ENCODE results near the gene RAB11FIP3. TPM values are rescaled to one million over a fixed set of nuclear protein-coding genes. Genes with fewer than 3 reads are reported as not detected.
A peak's percentile ranks its signal among the peaks of the same experiment; 100 is the strongest.

The RAB11FIP3 gene
- total RNA-seq, 1 experiment from 2014 or later, result 37.1 TPM

DNA sequence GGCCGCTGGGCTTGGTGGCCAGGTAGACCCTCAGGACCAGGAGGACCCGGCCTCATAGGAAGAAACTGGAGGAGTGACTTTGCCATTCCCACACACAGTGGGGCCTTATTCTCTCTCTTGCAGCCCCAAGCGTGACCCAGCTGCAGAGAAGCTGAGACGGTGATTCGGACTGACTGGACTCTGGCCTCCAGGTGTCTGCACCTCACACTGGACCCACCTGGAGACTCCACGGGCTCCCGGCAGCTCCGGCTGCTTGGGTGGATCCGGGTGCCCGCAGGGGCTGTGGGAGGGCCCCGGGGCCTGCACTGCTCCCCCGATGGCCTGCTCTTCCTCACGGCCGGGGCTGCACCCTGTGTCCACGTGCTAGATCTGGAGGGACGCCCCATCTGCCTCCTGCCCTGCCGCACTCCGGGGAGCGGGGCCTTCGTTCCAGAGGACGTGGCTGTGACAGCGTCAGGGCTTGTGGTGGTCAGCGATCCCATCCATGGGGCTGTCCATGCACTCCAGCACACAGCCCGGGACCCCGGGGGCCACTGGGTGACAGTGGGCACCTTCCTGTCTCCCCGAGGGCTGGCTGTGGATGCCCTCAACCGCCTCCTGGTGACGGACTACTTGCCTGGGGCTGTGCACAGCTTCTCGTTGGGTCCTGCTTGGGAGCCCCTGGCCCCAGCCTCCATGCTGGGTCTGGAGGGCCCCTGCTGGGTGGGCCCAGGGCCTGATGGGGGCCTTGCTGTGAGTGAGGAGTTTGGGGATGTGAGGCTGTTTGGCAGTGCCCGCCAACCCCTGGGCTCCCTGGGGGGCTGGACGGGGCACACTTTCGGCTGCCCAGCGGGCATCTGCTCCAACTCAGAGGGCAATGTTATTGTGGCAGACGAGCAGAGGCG lies 142.2 kb downstream of the RAB11FIP3 start:
- no peak for DNase-seq
- Histone ChIP-seq H2AK5ac (ENCODE audit: insufficient read length, low read length) (no peak overlapping the region), H4K91ac (ENCODE audit: insufficient read length, low read depth, low read length) (no peak overlapping the region), H4K8ac (replicated peaks; ENCODE audit: insufficient read length, low read depth, low read length) (no peak overlapping the region), H3T11ph (ENCODE audit: low read length) (no peak overlapping the region), H3K79me1 (ENCODE audit: insufficient read depth, low read depth, low read length, poor library complexity, severe bottlenecking) (no peaks in the 10 kb centered on the region), H3K14ac (ENCODE audit: insufficient read depth, low read length) (0 out of 2 replicates have a peak overlapping the region, but pooled peaks have one; percentile 40), H2BK12ac (ENCODE audit: insufficient read length, low read depth, low read length) (no peak overlapping the region), H3K4me2 (ENCODE audit: insufficient read depth, insufficient read length, low read length) (no peak overlapping the region), H3K18ac (ENCODE audit: insufficient read length, low read depth, low read length) (no peak overlapping the region), H4K20me1 (ENCODE audit: control insufficient read depth, insufficient read depth, insufficient read length) (no peaks in the 10 kb centered on the region), H2BK5ac (ENCODE audit: insufficient read length, low read length) (no peak overlapping the region), H2BK20ac (ENCODE audit: low read depth, low read length, poor library complexity, severe bottlenecking) (no peak overlapping the region), H3K9ac (ENCODE audit: extremely low read depth, insufficient read length, low read length) (no peak overlapping the region), H3K23me2 (ENCODE audit: insufficient read length, low read depth, low read length, poor library complexity, severe bottlenecking) (peaks cover 5% of the 10 kb centered on the region), H3K4me1 (ENCODE audit: insufficient read depth, low read length) (no peaks in the 10 kb centered on the region), H3K79me2 (ENCODE audit: insufficient read depth, low read length) (no peaks in the 10 kb centered on the region; the same call in 1 of the 2 replicates), H3K27ac (ENCODE audit: insufficient read length, low read depth, low read length) (no peak overlapping the region), H3K9me3 (ENCODE audit: control insufficient read depth, low read depth, low read length) (no peaks in the 10 kb centered on the region), H2BK15ac (ENCODE audit: low read depth, low read length) (no peak overlapping the region), H3K56ac (ENCODE audit: insufficient read length, low read depth, low read length) (no peak overlapping the region), H3K4ac (ENCODE audit: low read depth, low read length) (no peak overlapping the region), H3K23ac (ENCODE audit: insufficient read length, low read depth, low read length) (no peak overlapping the region), H2AFZ (ENCODE audit: low read length) (no peak overlapping the region), H2BK120ac (ENCODE audit: low read depth, low read length, poor library complexity, severe bottlenecking) (no peak overlapping the region), H4K5ac (ENCODE audit: insufficient read length, low read depth, low read length) (no peak overlapping the region), H3K27me3 (ENCODE audit: insufficient read depth, low read length) (no peaks in the 10 kb centered on the region; the same call in 1 of the 2 replicates)
- WGBS (ENCODE audit: extremely low coverage, insufficient read length, low lambda C conversion rate), result no CpG with 5 or more reads among the region's 35 CpGs
- H3K27me3 Mint-ChIP-seq (ENCODE audit: low read depth), result peaks cover 7% of the 10 kb centered on the region
- H3K4me1 Mint-ChIP-seq, result peaks cover 13 to 36% of the 10 kb centered on the region in 2 experiments
- TF ChIP-seq, protein P1, sequence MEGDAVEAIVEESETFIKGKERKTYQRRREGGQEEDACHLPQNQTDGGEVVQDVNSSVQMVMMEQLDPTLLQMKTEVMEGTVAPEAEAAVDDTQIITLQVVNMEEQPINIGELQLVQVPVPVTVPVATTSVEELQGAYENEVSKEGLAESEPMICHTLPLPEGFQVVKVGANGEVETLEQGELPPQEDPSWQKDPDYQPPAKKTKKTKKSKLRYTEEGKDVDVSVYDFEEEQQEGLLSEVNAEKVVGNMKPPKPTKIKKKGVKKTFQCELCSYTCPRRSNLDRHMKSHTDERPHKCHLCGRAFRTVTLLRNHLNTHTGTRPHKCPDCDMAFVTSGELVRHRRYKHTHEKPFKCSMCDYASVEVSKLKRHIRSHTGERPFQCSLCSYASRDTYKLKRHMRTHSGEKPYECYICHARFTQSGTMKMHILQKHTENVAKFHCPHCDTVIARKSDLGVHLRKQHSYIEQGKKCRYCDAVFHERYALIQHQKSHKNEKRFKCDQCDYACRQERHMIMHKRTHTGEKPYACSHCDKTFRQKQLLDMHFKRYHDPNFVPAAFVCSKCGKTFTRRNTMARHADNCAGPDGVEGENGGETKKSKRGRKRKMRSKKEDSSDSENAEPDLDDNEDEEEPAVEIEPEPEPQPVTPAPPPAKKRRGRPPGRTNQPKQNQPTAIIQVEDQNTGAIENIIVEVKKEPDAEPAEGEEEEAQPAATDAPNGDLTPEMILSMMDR (conservative IDR thresholded peaks at IDR 0.05), result no peak
- H3K27ac Mint-ChIP-seq, result no peak overlapping the region
- peaks cover 0 to 2% (median 0%) of the 10 kb centered on the region in 3 experiments; a peak in 2 of 7 replicates for H3K36me3 Mint-ChIP-seq (ENCODE audit: insufficient read depth in 1 of 3, low read depth in 3 of 3)
- H3K4me3 Mint-ChIP-seq, result peak overlapping the region in 1 of 2 experiments; percentile 17; a peak in 1 of 5 replicates
- no peaks in the 10 kb centered on the region; a peak in 1 of 5 replicates for H3K9me3 Mint-ChIP-seq
